Testis (tissue), 3 donors: ENCODE measurements around the gene LINC00305. TPM values are rescaled to one million over a fixed set of nuclear protein-coding genes. Genes with fewer than 3 reads are reported as not detected.

ENCODE experiments used
- DNase-seq: peaks from one replicate; pipeline ENCODE4 v3.0.0-alpha.2; 2019
- H3K27ac ChIP-seq, 2 donors: fragments of 200-600 bp; sonication (generic); one replicate each; pipeline ENCODE4 v1.5.1; 2019
- H3K27me3 ChIP-seq: fragments of 200-600 bp; sonication (generic); one replicate; pipeline ENCODE4 v1.5.1; 2019
- H3K36me3 ChIP-seq: fragments of 200-600 bp; sonication (generic); one replicate; pipeline ENCODE4 v1.5.1; 2017; ENCODE audit warnings: low read depth; ENCODE audit errors: missing control alignments
- H3K4me1 ChIP-seq: fragments of 200-600 bp; sonication (generic); one replicate; pipeline ENCODE4 v1.5.1; 2019
- H3K4me3 ChIP-seq, 2 donors: fragments of 200-600 bp; sonication (generic); one replicate each; pipeline ENCODE4 v1.5.1; 2017 to 2019
- H3K9me3 ChIP-seq: fragments of 200-600 bp; sonication (generic); one replicate; pipeline ENCODE4 v1.5.1; 2017
- CTCF ChIP-seq, 3 experiments: fragments of 450-650 bp in 2 of 3; fragments of 200-600 bp in 1 of 3; sonication (generic) in 1 of 3; IDR thresholded peaks; one replicate each; pipeline ENCODE4 v1.5.1; 2016 to 2019; ENCODE audit warnings: antibody characterized with exemption in 3 of 3, mild to moderate bottlenecking in 2 of 3, moderate library complexity in 1 of 3
- POLR2A ChIP-seq: fragments of 450-650 bp; IDR thresholded peaks from one replicate; pipeline ENCODE4 v1.6.1; 2017; ENCODE audit warnings: antibody characterized with exemption, mild to moderate bottlenecking, moderate library complexity
- WGBS, 2 donors: methylation state at CpG; one replicate each; pipeline ENCODE4 v1.1.5; 2018; 5-methylcytosine and 5-hydroxymethylcytosine counted together
- intact Hi-C: fragments of 100-400 bp; cut with DNase I; formaldehyde crosslinking; loops from one replicate; pipeline ENCODE4 v1.15.1; 2023; ENCODE audit warnings: low total_unique reads
- polyA plus RNA-seq: library from polyadenylated mRNA; stranded (reverse); fragments of 350-450 nt; fragmentation: Illumina TruSeq; extraction: RNeasy Lipid Tissue Mini Kit (QIAGEN cat#74804); gene quantifications from one replicate; pipeline ENCODE4 v1.2.3, GENCODE V29; 2014; ENCODE audit warnings: low read depth, low replicate concordance; ENCODE audit not compliant: insufficient read depth
- total RNA-seq, 2 donors: library from RNA; depleted of rRNA; stranded (reverse); fragments of >200 nt; gene quantifications; one replicate each; pipeline ENCODE4 v1.2.3, GENCODE V29; 2016

Gene LINC00305
- total and polyA plus RNA-seq, 3 donors from 2014 or later: 13.2 TPM; not detected in 2

- H3K36me3 ChIP-seq: no peaks in the 10 kb centered on the region
- WGBS, 2 donors: 78 to 83% methylated on average over 6 of the region's 6 CpGs
- no peaks in the 10 kb centered on the region for H3K4me1 ChIP-seq
- H3K27me3 ChIP-seq: no peaks in the 10 kb centered on the region
- H3K4me3 ChIP-seq: no peak overlapping the region
- intact Hi-C loops: no loop called here
- no peaks in the 10 kb centered on the region for H3K9me3 ChIP-seq
- no peak for TF ChIP-seq CTCF (IDR thresholded peaks at IDR 0.05)
- no peak for TF ChIP-seq POLR2A
- no peak for DNase-seq
- H3K27ac ChIP-seq: no peak overlapping the region
Observed at GRCh38 chr18:64032312-64032711, 116.6 kb downstream of the LINC00305 start.

- Histone ChIP-seq H3K4me3 (no peak overlapping the region), H3K9me3 (no peaks in the 10 kb centered on the region), H3K27ac (no peak overlapping the region), H3K4me1 (no peaks in the 10 kb centered on the region), H3K36me3 (no peaks in the 10 kb centered on the region), H3K27me3 (no peaks in the 10 kb centered on the region)
- no peak for TF ChIP-seq POLR2A
- no peak for TF ChIP-seq CTCF (IDR thresholded peaks at IDR 0.05)
- intact Hi-C loops: no loop called here
- 91 to 92% methylated on average over 3 of the region's 3 CpGs for WGBS, 2 donors
- DNase-seq: no peak
Observed at GRCh38 chr18:64031411-64031810, 117.5 kb downstream of the LINC00305 start.

Other genes with a start within 250 kb of the LINC00305 start
- not detected for gene SERPINB10, start 241.1 kb downstream of the LINC00305 start, total RNA-seq
- gene SERPINB10, start 241.1 kb downstream of the LINC00305 start, polyA plus RNA-seq: not detected
- gene HMSD, start 199.8 kb downstream of the LINC00305 start, total RNA-seq: under 1 TPM; 0.19 to 0.39 TPM
- 0.53 TPM for gene HMSD, start 199.8 kb downstream of the LINC00305 start, polyA plus RNA-seq
- 1 to 10 TPM; 5.0 to 7.2 TPM for gene SERPINB8, start 179.0 kb downstream of the LINC00305 start, total RNA-seq
- 4.9 TPM for gene SERPINB8, start 179.0 kb downstream of the LINC00305 start, polyA plus RNA-seq